Left cardiac atrium (tissue), 4 donors: ENCODE data around the gene OCEL1. TPM values are rescaled to one million over a fixed set of nuclear protein-coding genes. Genes with fewer than 3 reads are reported as not detected.

Experiments
- ATAC-seq, 2 donors: fragments of 200-7000 bp; cut with Tn5 transposase; one replicate each; pipeline ENCODE4 v1.9.1; 2020; ENCODE audit warnings: mild to moderate bottlenecking in 2 of 2, moderate library complexity in 2 of 2
- DNase-seq: peaks from one replicate; pipeline ENCODE4 v3.0.0-alpha.2; 2020
- intact Hi-C, 2 donors: fragments of 100-400 bp; cut with DNase I; formaldehyde crosslinking; loops; one replicate each; pipeline versions ENCODE4 v1.14.1 to v1.15.1; 2022 to 2023
- total RNA-seq, 2 donors: library from RNA; stranded (reverse); fragmentation: NEBNext Ultra II Directional; extraction: Animal tissue kit (Norgen Biotek cat#: 25700); gene quantifications; one replicate each; pipeline ENCODE4 v1.2.1, GENCODE V29; 2021
- donor health status: DM: no; HTN: yes; CAD: no.
- donor health status: DM: no; HTN: yes; CAD: no; lungs with severe emphysema.
- donor health status: DM: yes; HTN: yes; CAD: no.
- donor health status: Dilated cardiomyopathy.

The OCEL1 gene
- total RNA-seq, 2 donors from 2014 or later, result 18.7 to 25.3 TPM

DNA sequence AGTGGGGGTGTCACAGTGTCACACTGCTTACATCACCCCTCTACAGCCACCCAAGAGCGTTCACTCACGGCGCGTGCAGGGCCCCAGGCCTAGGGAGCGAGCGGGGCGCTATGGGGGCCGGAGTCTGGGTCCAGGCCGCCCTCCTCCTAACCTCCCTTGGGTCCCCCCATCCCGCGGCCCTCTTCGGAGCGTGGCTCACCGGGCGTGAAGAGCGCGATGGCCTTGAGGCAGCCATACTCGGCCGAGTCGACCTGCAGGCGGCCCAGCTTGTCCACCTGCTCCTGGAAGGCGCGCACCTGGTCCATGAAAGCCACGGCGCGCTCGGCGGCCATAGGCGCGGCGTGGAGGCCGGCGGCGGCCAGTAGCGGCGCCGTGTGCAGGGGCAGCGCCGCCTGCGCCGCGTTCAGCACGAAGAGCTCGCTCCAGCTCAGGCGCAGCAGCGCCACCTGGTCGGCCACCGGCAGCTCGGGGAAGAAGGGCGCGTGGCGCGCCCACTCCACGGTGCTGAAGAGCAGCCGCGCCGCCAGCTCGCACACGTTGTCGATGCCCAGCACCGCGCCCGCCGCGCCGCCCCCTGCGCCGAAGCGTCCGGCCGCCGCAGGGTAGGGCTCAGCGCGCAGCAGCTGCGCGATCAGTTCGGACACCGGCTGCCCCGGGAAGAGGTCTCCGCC lies 9.4 kb downstream of the OCEL1 start:
- DNase-seq (peak; percentile 80), ATAC-seq (peak; percentile 91 to 93)
- intact Hi-C loops, result loop anchor here in 1 of 2 donors (5.0 kb wide), 1 partner anchor 168 kb away; no protein-coding TSS in a partner anchor

DNA sequence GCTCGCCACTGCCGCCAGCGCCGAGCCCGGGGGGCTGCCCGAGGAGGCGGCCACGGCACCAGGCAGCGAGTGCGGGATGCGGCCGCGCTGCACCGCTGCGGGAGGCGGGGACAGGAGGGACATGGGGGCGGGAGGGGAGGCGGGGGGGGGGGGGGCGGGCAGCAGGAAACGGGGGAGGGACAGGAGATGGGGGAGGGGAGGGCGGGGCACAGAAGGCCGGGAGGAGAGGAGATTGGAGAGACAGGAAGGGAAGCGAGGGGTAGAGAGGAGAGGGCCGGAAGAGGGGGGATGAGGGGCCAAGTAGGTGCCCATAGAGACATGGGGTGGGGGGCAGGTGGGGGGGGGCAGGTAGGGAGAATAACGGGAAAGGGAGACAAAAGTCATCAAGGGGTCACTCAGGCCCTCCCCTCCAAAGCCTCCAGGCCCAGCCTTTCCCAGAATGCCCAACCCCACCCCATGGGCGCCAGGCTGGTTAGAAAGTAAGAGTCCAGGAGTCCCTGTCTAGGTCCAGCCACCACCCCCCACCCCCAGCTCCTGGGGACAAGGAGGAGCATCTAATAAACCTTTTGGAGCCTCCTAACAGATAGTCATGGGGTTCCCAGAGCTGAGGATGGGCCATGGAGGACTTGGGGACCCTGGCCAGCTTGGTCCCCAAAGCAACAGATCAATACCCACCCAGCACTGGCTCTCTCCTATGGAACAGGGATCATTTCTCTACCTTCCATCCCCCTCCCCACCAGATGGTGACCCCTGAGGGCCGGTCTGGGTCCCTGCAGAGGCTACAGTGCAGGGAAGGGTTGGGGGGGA lies 10.1 kb downstream of the OCEL1 start:
- intact Hi-C loops, result loop anchor here in 1 of 2 donors (5.0 kb wide), 1 partner anchor 169 kb away; no protein-coding TSS in a partner anchor
- no peak for DNase-seq
- peak; percentile 1 to 38 for ATAC-seq

DNA sequence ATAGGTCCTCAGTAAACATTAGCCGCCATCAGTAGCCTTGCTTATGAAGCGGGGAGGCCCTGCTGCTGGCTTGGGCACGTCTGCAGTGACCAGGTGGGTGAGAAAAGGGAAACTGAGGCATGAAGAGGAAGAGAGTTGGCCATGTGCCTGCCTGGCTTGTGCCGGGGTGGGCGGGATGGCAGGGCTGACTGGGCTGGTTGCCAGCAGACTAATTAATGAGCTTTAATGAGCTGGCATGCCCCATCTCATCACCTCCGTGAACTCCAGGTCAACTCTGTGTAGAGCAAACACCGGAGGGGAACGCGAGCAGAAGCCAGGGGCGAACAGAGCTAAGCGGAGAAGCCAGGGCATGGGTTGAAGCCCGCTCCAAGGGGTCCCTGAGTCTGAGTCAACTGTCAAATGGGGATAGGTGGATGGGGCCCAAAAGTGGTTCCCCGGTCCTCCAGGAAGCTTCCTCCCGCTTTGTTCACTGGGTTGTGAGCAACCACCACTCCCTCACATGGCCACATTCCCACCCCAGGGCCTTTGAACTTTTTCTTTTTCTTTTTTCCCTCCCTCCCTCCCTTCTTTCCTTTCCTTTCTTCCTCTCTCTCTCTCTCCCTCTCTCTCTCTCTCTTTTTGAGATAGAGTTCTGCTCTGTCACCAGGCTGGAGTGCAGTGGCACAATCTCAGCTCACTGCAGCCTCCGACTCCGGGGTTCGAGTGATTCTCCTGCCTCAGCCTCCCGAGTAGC lies 11.0 kb downstream of the OCEL1 start:
- no peak for DNase-seq
- no peak for ATAC-seq
- intact Hi-C loops, result loop anchor here in 1 of 2 donors (5.0 kb wide), 1 partner anchor 170 kb away; no protein-coding TSS in a partner anchor

DNA sequence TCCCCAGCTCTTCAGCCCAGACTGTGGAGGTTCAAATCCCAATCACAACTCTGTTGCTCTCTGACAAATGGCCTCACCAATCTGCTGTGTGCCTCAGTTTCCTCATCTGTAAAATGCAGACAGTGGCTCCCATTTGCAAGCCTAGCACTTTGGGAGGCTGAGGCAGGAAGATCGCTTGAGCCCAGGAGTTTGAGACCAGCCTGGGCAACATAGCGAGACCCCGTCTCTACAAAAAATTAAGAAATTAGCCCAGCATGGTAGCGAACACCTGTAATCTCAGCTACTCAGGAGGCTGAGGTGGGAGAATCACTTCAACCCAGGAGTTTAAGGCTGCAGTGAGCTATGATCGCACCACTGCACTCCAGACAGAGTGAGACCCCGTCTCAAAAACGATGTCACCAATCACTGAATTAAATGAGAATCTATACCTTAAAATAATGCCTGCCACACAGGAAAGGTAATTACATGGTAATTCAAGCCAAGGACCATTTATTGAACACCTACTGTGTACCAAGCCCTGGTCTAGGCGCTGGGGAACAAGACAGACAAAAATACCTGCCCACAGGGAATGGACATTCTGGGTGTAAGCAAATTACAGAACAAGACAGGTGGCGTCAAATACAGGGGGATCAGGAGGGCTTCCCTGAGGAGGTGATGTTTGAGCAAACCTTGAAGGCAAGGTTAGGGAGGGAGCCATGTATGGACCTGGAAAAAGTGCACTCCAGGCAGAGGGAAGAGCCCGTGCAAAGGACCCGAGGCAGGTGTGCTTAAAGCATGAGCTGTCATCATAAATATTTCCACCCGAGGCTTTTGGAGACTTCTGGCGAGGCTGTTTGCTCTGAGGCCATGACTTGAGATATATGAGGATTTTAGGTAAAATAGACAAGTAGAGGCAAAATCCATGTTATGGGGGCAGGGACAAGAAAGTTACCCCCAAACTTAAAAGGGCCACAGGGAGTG lies 12.0 kb downstream of the OCEL1 start:
- ATAC-seq (no peak), DNase-seq (no peak)
- intact Hi-C loops, result loop anchor here in 1 of 2 donors (5.0 kb wide), 1 partner anchor 171 kb away; no protein-coding TSS in a partner anchor

DNA sequence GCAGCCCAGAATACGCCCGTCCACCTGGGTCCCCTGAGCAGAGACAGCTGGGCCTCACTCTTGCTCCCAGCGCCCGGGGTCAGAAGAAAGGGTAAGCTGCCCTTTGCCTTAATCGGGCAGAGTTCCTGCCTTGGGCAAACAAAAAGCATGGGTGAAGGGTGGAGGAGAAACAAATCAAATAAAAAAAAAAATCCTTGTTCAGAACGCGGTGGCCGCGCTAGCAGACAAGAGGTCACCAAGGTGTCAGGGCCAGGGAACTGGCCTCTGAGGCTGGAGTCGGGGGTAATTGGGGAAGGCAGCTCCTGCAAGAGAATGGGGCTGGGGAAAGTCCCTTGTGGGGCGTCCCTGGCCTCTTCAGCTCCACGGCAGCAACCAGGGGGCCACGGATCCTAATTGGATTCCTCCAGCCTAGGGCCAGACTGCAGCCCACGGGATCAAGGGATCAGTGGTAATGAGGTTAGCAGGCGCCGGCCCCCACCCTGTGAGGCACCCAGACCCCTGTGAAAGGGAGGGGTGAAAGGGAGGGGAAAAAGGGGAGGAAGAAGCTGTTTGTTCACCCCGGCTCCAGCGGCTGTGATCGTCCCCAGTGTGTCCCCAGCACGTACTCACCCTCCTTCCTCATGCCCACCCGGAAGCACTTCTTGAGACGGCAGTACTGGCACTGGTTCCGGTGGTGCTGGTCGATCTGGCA lies 14.2 kb downstream of the OCEL1 start:
- intact Hi-C loops, result no loop called here
- ATAC-seq (no peak), DNase-seq (no peak)

DNA sequence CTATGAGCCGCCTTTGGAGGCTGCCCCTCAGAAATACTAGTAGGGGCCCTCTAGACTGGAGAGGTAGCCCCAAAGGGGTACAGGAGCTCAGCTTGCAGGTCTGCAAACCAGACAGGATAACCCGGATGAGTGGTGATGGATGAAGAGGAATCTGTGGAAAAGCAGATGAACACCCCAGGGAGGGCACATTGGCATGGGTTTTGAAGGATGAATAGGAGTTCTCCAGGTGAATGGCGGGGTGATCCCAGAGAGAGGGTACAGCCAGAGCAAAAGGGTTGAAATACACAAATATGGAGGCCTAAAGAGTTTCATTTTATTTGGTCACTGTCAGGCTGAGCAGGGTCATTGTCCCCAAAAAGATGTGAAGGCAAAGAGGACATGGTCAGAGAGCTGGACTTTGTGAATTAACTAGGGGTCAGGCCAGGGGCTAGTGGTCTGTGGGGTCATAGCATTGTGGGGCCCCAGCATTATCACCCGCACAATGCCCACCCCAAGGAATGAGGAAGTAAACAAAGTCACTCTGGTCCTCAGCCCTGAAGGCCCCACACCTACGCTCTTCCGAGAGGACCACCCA lies 14.9 kb downstream of the OCEL1 start:
- no peak for DNase-seq
- no peak for ATAC-seq
- intact Hi-C loops, result no loop called here

DNA sequence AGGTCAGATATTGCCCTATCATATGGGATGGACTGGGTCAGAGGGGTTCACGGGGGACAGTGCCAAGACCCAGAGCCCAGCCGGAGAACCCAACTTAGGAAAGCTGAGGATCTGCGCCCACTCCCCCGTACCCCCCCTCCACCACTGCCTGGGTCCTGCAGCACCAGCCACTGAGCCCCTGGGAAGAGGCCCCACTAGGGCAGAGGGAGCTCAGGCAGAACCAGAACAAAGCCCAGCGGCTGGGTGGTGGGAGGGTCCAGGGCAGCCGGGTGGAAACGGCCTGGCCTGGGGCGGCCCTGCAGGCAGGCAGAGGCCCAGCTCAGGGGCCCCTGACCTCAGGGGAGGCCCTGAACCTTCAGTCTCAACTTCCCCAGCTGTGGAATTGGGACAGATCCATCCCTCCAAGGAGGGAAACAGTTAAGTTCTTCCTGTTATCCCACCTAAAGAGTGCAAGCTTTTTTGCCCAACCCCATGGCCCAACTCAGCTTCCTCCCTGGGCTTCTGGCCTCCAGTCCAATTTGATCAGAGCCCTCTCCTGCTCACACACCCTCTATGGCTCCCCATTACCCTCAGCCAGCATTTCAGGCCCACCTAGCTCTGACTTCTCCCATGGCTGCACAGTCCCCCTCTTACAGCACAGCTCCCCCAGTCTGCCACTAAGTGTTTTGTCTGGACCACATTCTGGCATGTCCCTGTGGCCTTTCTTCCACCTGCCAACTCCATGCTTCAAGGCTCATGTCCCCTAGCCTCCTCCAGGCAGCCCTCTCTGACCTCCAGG lies 16.6 kb downstream of the OCEL1 start:
- DNase-seq, result no peak
- no peak for ATAC-seq
- intact Hi-C loops, result no loop called here

DNA sequence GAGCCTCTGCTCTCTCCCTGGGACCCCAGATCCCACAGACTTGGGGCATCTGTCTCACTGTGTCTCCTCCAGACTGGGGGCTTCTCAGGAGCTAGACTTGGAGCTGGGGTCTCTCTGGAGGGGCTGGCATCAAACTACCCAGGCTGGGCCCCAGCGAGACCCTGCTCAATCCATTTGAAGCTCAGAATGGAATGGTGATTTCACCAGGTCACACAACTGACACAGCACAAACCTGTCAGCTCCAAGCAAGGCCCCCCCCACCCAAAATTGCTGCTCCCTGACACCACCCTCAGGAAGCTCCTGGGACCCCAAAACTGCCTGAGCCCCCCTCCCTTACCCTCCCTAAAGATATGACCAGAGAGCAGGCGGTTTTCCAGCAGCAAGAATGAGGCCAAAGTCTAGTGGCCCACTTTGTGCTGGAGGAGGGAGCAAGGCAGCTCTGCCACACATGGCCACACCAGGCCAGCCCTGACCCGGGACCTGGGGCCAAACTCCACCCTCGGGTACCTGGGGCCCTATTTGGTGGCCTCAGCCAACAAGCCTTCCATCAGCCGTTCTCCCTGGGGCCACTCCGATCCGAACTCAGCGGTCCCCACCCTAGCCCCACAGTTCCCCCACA lies 17.3 kb downstream of the OCEL1 start:
- intact Hi-C loops, result no loop called here
- DNase-seq (no peak), ATAC-seq (no peak)

DNA sequence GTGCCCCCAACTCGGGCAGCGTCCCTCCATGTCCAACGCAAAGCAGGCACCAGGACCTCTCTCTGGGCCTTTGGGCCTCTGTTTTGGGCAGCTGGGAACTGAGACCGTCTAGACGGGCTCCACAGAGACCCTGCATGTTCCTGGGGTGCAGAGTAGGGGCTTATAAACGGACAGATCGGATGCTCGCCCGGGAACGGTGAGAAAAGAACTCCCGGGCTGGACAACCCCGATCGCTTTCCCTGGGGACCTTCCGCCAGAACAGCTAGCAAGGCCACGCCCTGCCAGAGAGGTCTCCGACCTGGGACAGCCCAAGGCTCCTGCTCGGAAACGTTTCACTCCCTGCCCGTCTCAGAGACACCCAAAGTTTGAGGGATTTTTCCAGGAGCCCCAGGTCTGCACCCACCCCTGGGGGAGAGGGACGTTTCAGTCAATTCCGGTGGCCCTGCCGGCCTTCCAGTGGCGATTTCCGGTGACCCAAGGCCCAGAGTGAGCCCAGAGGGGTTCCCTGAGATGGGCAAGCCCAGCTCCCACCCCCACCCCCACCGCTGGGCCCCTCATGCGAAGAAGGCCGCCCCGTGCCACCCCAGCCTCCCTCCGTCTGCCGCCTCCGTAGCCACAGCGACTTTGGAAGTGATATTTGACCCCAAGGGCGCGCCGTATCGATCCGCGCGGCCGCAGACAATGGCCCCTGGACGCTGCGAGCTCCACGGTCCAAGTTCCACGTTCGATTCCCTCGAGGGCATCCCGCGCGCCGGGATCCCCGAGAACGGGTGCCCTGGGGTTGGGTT lies 18.0 kb downstream of the OCEL1 start:
- intact Hi-C loops, result no loop called here
- DNase-seq (peak; percentile 79), ATAC-seq (peak; percentile 7 to 17)

DNA sequence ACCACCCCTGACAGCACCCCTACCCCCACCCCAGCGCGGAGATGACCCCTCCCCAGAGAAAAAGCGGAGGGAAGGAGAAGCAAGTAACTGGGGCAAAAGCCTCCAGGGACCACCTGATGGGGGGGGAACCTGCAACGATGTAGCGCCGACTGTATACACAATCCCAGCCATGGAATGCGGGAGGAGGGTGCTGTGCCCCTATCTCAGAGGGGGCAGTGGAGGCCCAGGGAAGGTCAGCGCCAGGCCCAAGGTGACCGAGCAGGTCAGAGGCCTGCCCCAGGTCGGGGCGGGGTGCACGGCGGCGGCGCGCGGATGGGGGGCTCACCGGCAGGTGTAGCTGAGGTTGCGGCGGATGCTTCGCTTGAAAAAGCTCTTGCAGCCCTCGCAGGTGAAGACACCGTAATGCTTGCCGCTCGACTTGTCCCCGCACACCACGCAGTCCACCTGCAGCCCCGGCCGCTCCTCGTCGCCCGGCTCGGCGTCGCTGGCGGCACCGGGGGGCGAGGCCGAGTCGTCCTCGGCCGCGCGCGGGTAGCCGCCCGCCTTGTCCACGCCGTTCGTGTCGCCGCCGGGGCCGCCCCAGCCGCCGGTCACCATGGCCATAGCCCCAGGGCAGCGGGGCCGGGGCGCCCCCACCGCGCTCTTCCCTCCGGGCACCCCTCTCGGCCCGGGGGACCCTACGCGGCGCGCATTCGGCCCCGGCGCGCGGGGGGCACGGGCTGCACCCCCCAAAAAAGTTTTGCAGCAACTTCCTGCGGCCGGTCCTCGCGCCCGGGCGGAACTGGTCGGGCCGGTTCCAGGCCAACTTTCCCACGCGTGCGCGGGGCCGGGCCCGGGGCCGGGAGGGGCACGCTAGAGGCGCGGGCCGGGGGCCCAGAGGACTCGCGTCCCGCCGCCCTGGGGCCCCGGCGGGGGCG lies 18.9 kb downstream of the OCEL1 start:
- DNase-seq, result peak; percentile 50
- peak in 1 of 2 donors; percentile 4 for ATAC-seq
- intact Hi-C loops, result no loop called here

DNA sequence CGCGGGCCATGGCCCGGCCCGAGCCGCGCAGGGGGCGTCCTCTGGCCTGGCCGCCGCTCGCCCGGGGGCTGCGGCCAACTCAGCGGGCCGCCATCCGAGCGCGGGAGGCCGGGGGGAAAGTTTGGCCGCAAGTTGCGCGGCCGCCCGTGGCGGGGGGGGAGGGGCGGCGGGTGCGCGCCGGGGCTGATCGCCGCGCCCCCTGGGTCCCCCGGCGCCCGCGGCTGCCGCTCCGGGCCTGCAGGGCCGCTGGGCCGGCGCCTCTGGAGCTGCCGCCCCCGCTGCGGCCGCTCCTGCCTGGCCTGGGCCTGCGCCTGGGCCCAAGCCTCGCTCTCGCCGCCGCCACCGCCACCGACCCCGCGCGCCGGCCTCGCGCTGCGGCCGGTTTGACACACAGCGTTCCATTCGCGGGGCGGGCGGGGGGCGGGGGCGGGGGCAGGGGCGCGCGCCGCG lies 19.5 kb downstream of the OCEL1 start, which contains the start of gene NR2F6:
NR2F6 (minus strand) TSS at position 385 of the 450 bp plus-strand sequence. CDS start 699 bp downstream, outside the sequence.
- ATAC-seq (no peak), DNase-seq (no peak)
- intact Hi-C loops, result no loop called here

DNA sequence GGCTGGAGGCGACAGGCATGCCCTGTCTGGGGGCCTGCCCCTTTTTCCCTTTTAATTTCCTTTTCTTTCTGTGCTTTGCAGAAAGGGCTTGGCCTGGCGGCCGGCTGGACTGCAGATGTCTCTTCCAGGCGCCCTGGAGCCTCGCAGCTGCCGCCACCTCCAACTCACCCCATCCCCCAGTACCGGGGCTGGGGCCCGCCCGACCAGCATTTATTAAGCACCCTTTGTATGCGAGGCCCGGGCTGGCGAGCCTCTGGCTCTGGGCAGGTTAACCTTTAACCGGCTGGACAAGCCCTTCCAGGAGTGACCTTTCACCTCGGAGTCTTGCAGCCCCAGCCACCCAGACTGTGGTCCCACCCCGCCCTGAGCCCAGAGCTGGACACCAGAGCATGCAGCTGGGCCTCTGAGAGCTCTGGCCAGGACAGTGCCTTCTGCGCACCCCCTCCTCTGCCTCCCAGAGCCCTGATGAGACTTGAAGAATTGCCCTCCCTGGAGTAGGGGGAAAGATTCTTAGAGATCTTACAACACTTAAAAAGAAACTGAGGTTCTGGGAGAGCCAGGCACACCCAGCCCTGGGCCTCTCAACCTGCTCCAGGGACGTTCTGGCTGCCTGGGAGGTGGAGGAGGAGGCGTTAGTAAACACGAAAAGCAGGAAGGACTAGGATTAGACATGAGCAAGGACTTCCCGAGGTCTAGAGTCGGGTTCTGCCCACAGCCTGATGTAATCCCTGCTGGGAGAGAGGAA lies 20.8 kb downstream of the OCEL1 start:
- intact Hi-C loops, result no loop called here
- DNase-seq (peak; percentile 44), ATAC-seq (peak; percentile 12 to 17)

DNA sequence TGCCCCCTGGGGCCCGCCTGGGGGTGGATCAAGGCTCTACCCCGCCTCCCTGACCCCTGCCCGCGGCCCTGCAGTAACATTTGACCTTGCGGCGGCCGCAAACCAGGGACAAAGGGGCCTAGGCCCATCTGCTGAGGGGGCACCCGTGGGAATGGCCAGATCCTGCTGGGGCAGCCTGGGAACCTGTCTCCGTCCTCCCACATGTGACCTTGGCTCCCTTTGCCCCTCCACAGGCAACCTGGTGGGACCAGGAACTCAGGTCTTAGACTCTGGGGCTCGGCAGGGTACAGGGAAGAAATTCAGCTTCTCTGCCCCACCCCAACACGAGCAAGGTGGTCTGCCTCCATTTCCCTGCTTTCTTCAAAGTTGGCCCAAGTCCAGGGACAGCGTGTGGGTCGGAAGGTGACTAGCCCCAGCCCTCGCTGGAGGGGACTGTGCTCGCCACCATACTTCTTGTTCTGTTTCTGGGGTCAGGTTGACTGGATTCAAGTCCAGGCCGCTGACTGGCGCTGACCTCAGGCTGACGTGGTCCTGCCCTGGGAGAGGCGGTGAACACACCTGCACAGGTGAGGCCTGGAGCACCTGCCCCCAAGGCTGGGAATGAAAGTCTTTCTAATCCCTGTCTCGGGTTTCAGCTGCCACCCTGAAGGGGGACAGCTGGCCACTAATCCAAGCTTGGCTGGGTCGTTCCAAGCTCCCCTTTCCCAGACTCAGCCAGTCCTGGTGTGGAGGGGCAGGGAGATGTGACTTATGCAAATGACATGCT lies 22.2 kb downstream of the OCEL1 start:
- ATAC-seq, result no peak
- DNase-seq, result no peak
- intact Hi-C loops, result no loop called here
